HG03439 (cell line): Measurements from ENCODE around the gene TM2D3.

Experiments
- ATAC-seq: cut with Tn5 transposase; IDR thresholded peaks from one replicate; pipeline ENCODE4 v1.9.1; 2021; ENCODE audit warnings: mild to moderate bottlenecking, moderate library complexity; ENCODE audit not compliant: unreplicated experiment

TM2D3 gene

GRCh38 chr15:101608201-101608600 lies 44.0 kb downstream of the TM2D3 start:
- ATAC-seq, result no peak

GRCh38 chr15:101607108-101607507 lies 45.1 kb downstream of the TM2D3 start:
- no peak for ATAC-seq

- ATAC-seq, result no peak
These were observed 47.9 kb downstream of the TM2D3 start for GRCh38 chr15:101604124-101604874.

GRCh38 chr15:101602801-101603200 lies 49.4 kb downstream of the TM2D3 start:
- no peak for ATAC-seq

- no peak for ATAC-seq
These were observed 52.1 kb downstream of the TM2D3 start for GRCh38 chr15:101600035-101600434.

- no peak for ATAC-seq
These were observed 53.1 kb downstream of the TM2D3 start for GRCh38 chr15:101599091-101599490.

GRCh38 chr15:101597360-101597928 lies 54.7 kb downstream of the TM2D3 start:
- ATAC-seq, result no peak

- no peak for ATAC-seq
These were observed 55.5 kb downstream of the TM2D3 start for GRCh38 chr15:101596633-101597032.
